Measurements from ENCODE around the gene DNM1.

GRCh38 chr9:128213746-128214497, 10.7 kb downstream of the DNM1 start:
- no peak for TF ChIP-seq ARNT (IDR thresholded peaks at IDR 0.05)
- no peak for TF ChIP-seq HDGF (IDR thresholded peaks at IDR 0.05; ENCODE audit: borderline replicate concordance)
- no peak for TF ChIP-seq ELF4 (IDR thresholded peaks at IDR 0.05)

Measured in HEK293T (cell line).